SK-N-SH treated with all-trans-retinoic acid at 6 μM for 48 hours (cell line): ENCODE measurements around the gene ATOH8.

Experiments
- BACH2 ChIP-seq: fragments of 250-450 bp; sonication (Bioruptor Pico); IDR thresholded peaks from 2 replicates; pipeline ENCODE4 v1.9.0; 2021; ENCODE audit warnings: mild to moderate bottlenecking, borderline replicate concordance
- CSRNP3 ChIP-seq: fragments of 250-450 bp; sonication (Bioruptor Pico); IDR thresholded peaks from 2 replicates; pipeline ENCODE4 v1.5.1; 2021; ENCODE audit warnings: mild to moderate bottlenecking, moderate library complexity
- PATZ1 ChIP-seq: fragments of 250-450 bp; sonication (Bioruptor Pico); IDR thresholded peaks from 2 replicates; pipeline ENCODE4 v1.8.0; 2020; ENCODE audit warnings: mild to moderate bottlenecking, moderate library complexity, borderline replicate concordance
- TOX ChIP-seq: fragments of 250-450 bp; sonication (Bioruptor Pico); IDR thresholded peaks from 2 replicates; pipeline ENCODE4 v1.8.0; 2021; ENCODE audit warnings: mild to moderate bottlenecking, moderate library complexity, borderline replicate concordance
- TSHZ2 ChIP-seq: fragments of 250-450 bp; sonication (Bioruptor Pico); IDR thresholded peaks from 2 replicates; pipeline ENCODE4 v1.5.0; 2020; ENCODE audit warnings: mild to moderate bottlenecking, moderate library complexity
- ZFP3 ChIP-seq: fragments of 250-450 bp; sonication (Bioruptor Pico); IDR thresholded peaks from 2 replicates; pipeline ENCODE4 v1.5.0; 2020; ENCODE audit warnings: mild to moderate bottlenecking, moderate library complexity
- ZFP30 ChIP-seq: fragments of 450-650 bp; formaldehyde crosslinking; IDR thresholded peaks from 2 replicates; pipeline ENCODE4 v1.5.0; 2022; ENCODE audit warnings: mild to moderate bottlenecking, moderate library complexity

- TF ChIP-seq ZFP3 (no peak), BACH2 (CRISPR knock-in tag) (no peak), ZFP30 (CRISPR knock-in tag) (no peak), TOX (no peak), PATZ1 (no peak), TSHZ2 (CRISPR knock-in tag) (no peak), CSRNP3 (CRISPR knock-in tag) (no peak)
These were observed 41.7 kb downstream of the ATOH8 start for GRCh38 chr2:85795331-85796045.
